Lung (tissue), 12 donors: ENCODE results near the gene PPP1R9B. TPM values are rescaled to one million over a fixed set of nuclear protein-coding genes. Genes with fewer than 3 reads are reported as not detected.

Source experiments
- ATAC-seq: fragments of 200-7000 bp; cut with Tn5 transposase; one replicate; pipeline ENCODE4 v1.9.1; 2020; ENCODE audit warnings: moderate number of reproducible peaks; ENCODE audit not compliant: insufficient read depth, low FRiP score
- DNase-seq, 3 donors: peaks; one replicate each; pipeline ENCODE4 v3.0.0-alpha.2; 2013 to 2017
- H3K27ac ChIP-seq, 2 donors: one replicate each; pipeline ENCODE4 v1.5.1; 2013; ENCODE audit warnings: mild to moderate bottlenecking in 2 of 2, moderate library complexity in 2 of 2, control low read depth in 1 of 2, inconsistent platforms in 1 of 2, low read depth in 1 of 2, low read length in 1 of 2
- H3K27me3 ChIP-seq, 3 donors: one replicate each; pipeline ENCODE4 v1.5.1; 2013; ENCODE audit warnings: low read length in 2 of 3; ENCODE audit not compliant: control insufficient read depth in 3 of 3, insufficient read depth in 3 of 3
- H3K36me3 ChIP-seq, 4 donors: one replicate each; pipeline ENCODE4 v1.5.1; 2013; ENCODE audit warnings: low read length in 4 of 4, mild to moderate bottlenecking in 1 of 4, moderate library complexity in 1 of 4; ENCODE audit not compliant: control insufficient read depth in 4 of 4, insufficient read depth in 4 of 4
- H3K4me1 ChIP-seq, 5 donors: one replicate each; pipeline ENCODE4 v1.5.1; 2013; ENCODE audit warnings: low read length in 5 of 5, mild to moderate bottlenecking in 2 of 5, moderate library complexity in 1 of 5; ENCODE audit not compliant: control insufficient read depth in 5 of 5, insufficient read depth in 5 of 5
- H3K4me3 ChIP-seq: one replicate; pipeline ENCODE4 v1.5.1; 2013; ENCODE audit warnings: mild to moderate bottlenecking, control low read depth, moderate library complexity
- H3K9ac ChIP-seq, 2 donors: one replicate each; pipeline ENCODE4 v1.5.1; 2013; ENCODE audit warnings: low read length in 2 of 2, control low read depth in 1 of 2; ENCODE audit not compliant: insufficient read depth in 1 of 2
- H3K9me3 ChIP-seq, 4 donors: one replicate each; pipeline ENCODE4 v1.5.1; 2013; ENCODE audit warnings: low read length in 3 of 4, mild to moderate bottlenecking in 1 of 4, moderate library complexity in 1 of 4; ENCODE audit not compliant: control insufficient read depth in 4 of 4, insufficient read depth in 3 of 4
- CTCF ChIP-seq: IDR thresholded peaks from 2 replicates; pipeline ENCODE4 v1.5.1; 2012; ENCODE audit warnings: mild to moderate bottlenecking; ENCODE audit errors: control extremely low read depth, extremely low read depth
- WGBS, 2 donors: extraction: QIAGEN DNeasy Blood & Tissue Kit; methylation state at CpG; one replicate each; pipeline ENCODE4 v1.1.7; 2013; 5-methylcytosine and 5-hydroxymethylcytosine counted together
- polyA plus RNA-seq, 2 donors: library from polyadenylated mRNA; stranded (reverse); fragments of 200-250 nt; gene quantifications; one replicate each; pipeline ENCODE4 v1.2.1, GENCODE V29; 2013
- total RNA-seq, 2 donors: library from RNA; depleted of rRNA in 1 of 2; stranded (reverse); fragments of >200 nt in 1 of 2; gene quantifications; one replicate each; pipeline ENCODE4 v1.2.1, GENCODE V29; 2014 to 2021
- donor health status: control.
- donor health status: control.
- donor health status: Bipolar disorder and iron deficiency.
- donor health status: healthy.
- donor health status: DM: yes; HTN: yes; CAD: no.

The PPP1R9B gene
- total and polyA plus RNA-seq, 4 donors = 31.7 to 77.4 (median 49.8) TPM

- no peak overlapping the region for H3K27ac ChIP-seq
Observed at GRCh38 chr17:50117202-50118051, 33.0 kb downstream of the PPP1R9B start.

GRCh38 chr17:50115756-50116155, 34.7 kb downstream of the PPP1R9B start:
- no peak for DNase-seq
- no peak overlapping the region for H3K27ac ChIP-seq
- no peak overlapping the region for H3K9ac ChIP-seq
- no peak for ATAC-seq
- no peak overlapping the region for H3K4me3 ChIP-seq
- H3K9me3 ChIP-seq = no peaks in the 10 kb centered on the region
- TF ChIP-seq CTCF = no peak
- no peaks in the 10 kb centered on the region for H3K27me3 ChIP-seq
- peaks cover 0 to 5% (median 1%) of the 10 kb centered on the region in 4 donors for H3K36me3 ChIP-seq
- H3K4me1 ChIP-seq = peaks cover 0 to 14% (median 4%) of the 10 kb centered on the region in 5 donors
- WGBS, 2 donors = 44 to 49% methylated on average over 17 of the region's 17 CpGs

More at GRCh38 chr17:50117202-50118051, 33.0 kb downstream of the PPP1R9B start:
- peak; percentile 77 for ATAC-seq
- no peaks in the 10 kb centered on the region for H3K9me3 ChIP-seq
- H3K9ac ChIP-seq = no peak overlapping the region
- TF ChIP-seq CTCF = no peak
- no peak overlapping the region for H3K4me3 ChIP-seq
- H3K36me3 ChIP-seq = peaks cover 0 to 2% (median 0%) of the 10 kb centered on the region in 4 donors
- peaks cover 0 to 7% (median under 1%) of the 10 kb centered on the region in 5 donors for H3K4me1 ChIP-seq
- no peaks in the 10 kb centered on the region for H3K27me3 ChIP-seq
- DNase-seq = peak; percentile 54 to 76 (median 70)
- 12 to 21% methylated on average over 63 to 64 of the region's 64 CpGs for whole genome bisulfite sequencing, 2 donors

GRCh38 chr17:50114849-50115357, 35.6 kb downstream of the PPP1R9B start:
- peaks cover 0 to 10% (median 3%) of the 10 kb centered on the region in 4 donors for H3K36me3 ChIP-seq
- no peak overlapping the region for H3K4me3 ChIP-seq
- peaks cover 0 to 14% (median 4%) of the 10 kb centered on the region in 5 donors for H3K4me1 ChIP-seq
- H3K9ac ChIP-seq = no peak overlapping the region
- peak overlapping the region in 1 of 2 donors; percentile 24 for H3K27ac ChIP-seq
- DNase-seq = peak; percentile 36 to 71 (median 59)
- no peaks in the 10 kb centered on the region for H3K27me3 ChIP-seq
- peak; percentile 51 for TF ChIP-seq CTCF
- WGBS, 2 donors = 27 to 35% methylated on average over 6 of the region's 6 CpGs
- ATAC-seq = no peak
- no peaks in the 10 kb centered on the region for H3K9me3 ChIP-seq
